GM19463 (cell line): Measurements from ENCODE around the gene FBN3.

Experiments
- ATAC-seq: cut with Tn5 transposase; IDR thresholded peaks from one replicate; pipeline ENCODE4 v1.9.1; 2021; ENCODE audit warnings: mild to moderate bottlenecking, moderate library complexity; ENCODE audit not compliant: unreplicated experiment

FBN3 gene

GRCh38 chr19:8094336-8094735 lies 55.1 kb downstream of the FBN3 start:
- ATAC-seq: no peak

- ATAC-seq: no peak
Measured at GRCh38 chr19:8093740-8094139, 55.7 kb downstream of the FBN3 start.

GRCh38 chr19:8090950-8091349 lies 58.4 kb downstream of the FBN3 start:
- no peak for ATAC-seq

- no peak for ATAC-seq
Measured at GRCh38 chr19:8089664-8090601, 59.5 kb downstream of the FBN3 start.

- no peak for ATAC-seq
Measured at GRCh38 chr19:8088752-8089663, 60.4 kb downstream of the FBN3 start.

- no peak for ATAC-seq
Measured at GRCh38 chr19:8087876-8088275, 61.5 kb downstream of the FBN3 start.

GRCh38 chr19:8086849-8087248 lies 62.5 kb downstream of the FBN3 start:
- ATAC-seq: no peak

GRCh38 chr19:8085598-8086408 lies 63.6 kb downstream of the FBN3 start:
- ATAC-seq: no peak

- no peak for ATAC-seq
Measured at GRCh38 chr19:8084152-8084551, 65.2 kb downstream of the FBN3 start.

GRCh38 chr19:8083141-8083540 lies 66.3 kb downstream of the FBN3 start:
- no peak for ATAC-seq

GRCh38 chr19:8081569-8082550 lies 67.5 kb downstream of the FBN3 start:
- ATAC-seq: no peak

- ATAC-seq: no peak
Measured at GRCh38 chr19:8080832-8081231, 68.6 kb downstream of the FBN3 start.

GRCh38 chr19:8079988-8080387 lies 69.4 kb downstream of the FBN3 start:
- ATAC-seq: no peak

- ATAC-seq: no peak
Measured at GRCh38 chr19:8075158-8076074, 74.0 kb downstream of the FBN3 start.

- no peak for ATAC-seq
Measured at GRCh38 chr19:8074501-8074900, 74.9 kb downstream of the FBN3 start.

GRCh38 chr19:8071912-8072311 lies 77.5 kb downstream of the FBN3 start:
- ATAC-seq: no peak

GRCh38 chr19:8069096-8069973 lies 80.1 kb downstream of the FBN3 start:
- no peak for ATAC-seq

GRCh38 chr19:8065875-8066261 lies 83.5 kb downstream of the FBN3 start:
- no peak for ATAC-seq
